Superior temporal gyrus (tissue), 1 donor: ENCODE data around the gene TNF.
A peak's percentile ranks its signal among the peaks of the same experiment; 100 is the strongest.

Experiments
- DNase-seq: peaks from one replicate; pipeline ENCODE4 v3.0.0-alpha.2; 2016; ENCODE audit errors: extremely low spot score

The TNF gene

DNA sequence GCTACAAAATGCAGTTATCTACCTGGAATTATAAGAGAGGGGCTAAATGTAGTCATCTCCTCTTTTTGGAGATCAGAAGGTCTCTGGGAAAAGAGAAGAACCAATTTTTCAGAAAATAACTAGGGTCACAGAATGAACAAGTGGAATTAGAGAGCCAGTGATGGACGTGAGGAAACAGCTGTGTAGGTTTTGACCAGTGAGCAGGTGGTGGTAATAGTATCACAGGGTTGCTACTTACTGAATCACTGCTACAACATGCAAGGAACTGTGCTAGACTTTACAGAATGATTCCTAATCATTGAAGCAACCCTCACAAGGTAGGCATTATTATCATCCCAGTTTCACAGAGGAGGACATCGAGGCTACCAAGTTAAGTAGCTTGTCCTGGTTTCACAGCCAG is 30.7 kb upstream of the TNF start:
- no peak for DNase-seq

GRCh38 chr6:31545291-31545690 is 30.1 kb upstream of the TNF start:
- no peak for DNase-seq

GRCh38 chr6:31546339-31546957 is 28.9 kb upstream of the TNF start, which contains the start of gene ATP6V1G2:
Gene ATP6V1G2, minus strand, starts transcription at chr6:31546608. Its CDS starts 49 bp downstream, at chr6:31546559.
- peak; percentile 93 for DNase-seq

GRCh38 chr6:31546958-31547726 is 28.2 kb upstream of the TNF start, which contains the start of gene NFKBIL1:
Gene NFKBIL1, plus strand, starts transcription at chr6:31547608. Its CDS starts 87 bp downstream, at chr6:31547695.
- peak; percentile 98 for DNase-seq

DNA sequence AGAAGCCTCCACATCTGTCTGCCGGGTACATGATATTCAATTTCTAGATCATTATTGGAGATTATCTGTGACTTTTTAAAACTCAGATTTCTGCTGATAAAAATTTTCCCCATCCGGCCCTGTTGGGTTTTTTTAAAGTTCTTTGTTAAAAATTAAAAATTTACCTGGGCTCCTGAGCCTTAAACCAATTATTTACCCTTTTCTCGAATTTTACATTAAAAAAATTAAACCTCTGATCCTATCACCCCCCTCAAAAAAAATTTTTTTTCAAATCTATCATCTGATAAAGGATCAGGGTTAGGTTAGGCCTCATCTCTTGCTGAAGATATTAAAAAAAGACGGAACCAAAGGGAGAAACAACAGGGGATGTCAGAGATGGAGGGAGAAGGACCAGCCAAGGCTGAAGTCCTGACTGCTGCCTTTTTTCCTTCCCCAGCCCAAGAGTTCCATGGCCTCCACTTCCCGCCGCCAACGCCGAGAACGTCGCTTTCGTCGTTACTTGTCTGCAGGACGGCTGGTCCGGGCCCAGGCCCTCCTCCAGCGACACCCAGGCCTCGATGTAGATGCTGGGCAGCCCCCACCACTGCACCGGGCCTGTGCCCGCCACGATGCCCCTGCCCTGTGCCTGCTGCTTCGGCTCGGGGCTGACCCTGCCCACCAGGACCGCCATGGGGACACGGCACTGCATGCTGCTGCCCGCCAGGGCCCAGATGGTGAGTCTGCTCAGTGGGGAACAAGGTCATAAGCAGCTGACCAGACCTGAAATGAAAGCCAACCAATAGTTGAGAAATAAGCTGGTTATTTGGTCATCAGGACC is 27.4 kb upstream of the TNF start:
- no peak for DNase-seq

DNA sequence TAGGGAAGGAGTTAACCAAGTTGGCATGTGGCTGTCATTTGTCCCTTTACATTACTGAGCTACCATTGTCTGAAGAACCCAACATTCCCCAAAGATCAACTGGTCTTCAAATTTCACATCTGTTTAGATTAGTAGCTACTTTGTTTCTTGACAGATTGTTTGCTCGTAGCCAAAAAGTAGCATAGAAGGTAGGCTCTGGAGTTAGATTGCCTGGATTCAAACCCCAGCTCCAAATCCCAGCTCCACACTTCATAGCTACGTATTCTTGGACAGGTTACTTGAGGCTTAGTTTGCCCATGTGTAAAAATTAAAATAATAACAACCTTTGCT is 26.9 kb upstream of the TNF start:
- no peak for DNase-seq

- DNase-seq: peak; percentile 35
Observed at GRCh38 chr6:31551371-31551770, 24.0 kb upstream of the TNF start.

GRCh38 chr6:31556307-31556706 is 19.1 kb upstream of the TNF start:
- no peak for DNase-seq

DNA sequence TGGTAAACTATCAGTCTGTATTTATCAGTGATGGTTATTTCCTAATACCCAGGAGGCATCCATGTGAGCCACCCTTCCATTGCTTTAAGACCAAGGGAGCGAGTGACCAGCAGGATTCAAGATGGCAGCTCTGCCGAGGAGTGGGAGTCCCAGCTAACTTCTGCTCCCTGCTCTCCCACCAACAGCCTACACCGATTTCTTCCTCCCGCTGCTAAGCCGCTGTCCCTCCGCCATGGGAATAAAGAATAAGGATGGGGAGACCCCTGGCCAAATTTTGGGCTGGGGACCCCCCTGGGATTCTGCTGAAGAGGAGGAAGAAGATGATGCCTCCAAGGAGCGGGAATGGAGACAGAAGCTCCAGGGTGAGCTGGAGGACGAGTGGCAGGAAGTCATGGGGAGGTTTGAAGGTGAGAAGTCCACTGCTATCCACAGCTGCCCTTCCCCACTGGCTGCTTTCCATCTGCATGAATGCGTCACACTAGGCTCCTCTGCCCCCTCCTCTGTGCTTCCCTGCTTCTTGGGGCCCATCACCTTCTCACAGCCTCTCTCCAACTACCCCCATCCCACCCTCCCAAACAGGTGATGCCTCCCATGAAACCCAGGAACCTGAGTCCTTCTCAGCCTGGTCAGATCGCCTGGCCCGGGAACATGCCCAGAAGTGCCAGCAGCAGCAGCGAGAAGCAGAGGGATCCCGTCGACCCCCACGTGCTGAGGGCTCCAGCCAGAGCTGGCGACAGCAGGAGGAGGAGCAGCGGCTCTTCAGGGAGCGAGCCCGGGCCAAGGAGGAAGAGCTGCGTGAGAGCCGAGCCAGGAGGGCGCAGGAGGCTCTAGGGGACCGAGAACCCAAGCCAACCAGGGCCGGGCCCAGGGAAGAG is 17.7 kb upstream of the TNF start:
- no peak for DNase-seq

DNA sequence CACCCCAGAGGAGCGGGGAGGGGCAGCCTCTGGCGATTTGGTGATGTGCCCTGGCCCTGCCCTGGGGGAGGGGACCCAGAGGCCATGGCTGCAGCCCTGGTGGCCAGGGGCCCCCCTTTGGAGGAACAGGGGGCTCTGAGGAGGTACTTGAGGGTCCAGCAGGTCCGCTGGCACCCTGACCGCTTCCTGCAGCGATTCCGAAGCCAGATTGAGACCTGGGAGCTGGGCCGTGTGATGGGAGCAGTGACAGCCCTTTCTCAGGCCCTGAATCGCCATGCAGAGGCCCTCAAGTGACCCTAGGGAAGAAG is 17.1 kb upstream of the TNF start:
- DNase-seq: no peak

GRCh38 chr6:31558631-31559500 is 16.5 kb upstream of the TNF start:
- DNase-seq: peak; percentile 41

DNA sequence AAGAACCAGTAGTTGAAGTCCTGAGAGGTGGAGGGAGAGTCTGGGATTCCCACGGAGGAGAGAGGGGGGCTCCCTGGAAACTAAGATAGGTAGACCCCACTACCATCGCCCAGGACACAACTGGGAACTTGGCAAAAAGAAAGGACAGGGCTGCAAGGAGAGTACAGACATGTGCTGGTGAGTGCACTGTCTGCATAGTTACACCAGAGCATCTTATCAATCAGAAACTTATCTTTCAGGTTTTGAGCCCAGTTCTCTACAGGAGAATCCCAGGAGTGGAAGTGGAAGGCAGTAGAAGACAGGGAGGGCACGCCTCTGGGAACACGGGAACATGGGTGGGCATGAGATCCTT is 15.8 kb upstream of the TNF start:
- no peak for DNase-seq

- no peak for DNase-seq
Observed at GRCh38 chr6:31559958-31560696, 15.2 kb upstream of the TNF start.

DNA sequence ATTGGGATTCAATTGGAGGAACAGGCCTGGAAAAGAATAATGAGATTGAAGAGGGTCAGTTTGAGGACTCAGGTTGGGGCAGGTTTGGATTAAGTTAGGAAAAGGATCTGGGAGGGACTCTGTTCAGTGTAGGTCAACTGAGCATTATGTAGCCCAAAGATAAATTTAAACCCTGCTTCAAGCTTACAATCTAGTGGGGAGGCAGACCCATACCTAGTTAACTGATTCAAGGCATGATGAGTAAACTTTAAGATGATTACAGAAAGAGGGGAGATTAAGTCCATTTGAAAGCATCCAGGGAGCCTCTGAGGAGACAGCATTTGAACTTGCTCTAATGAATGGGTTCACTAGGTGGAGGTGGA is 14.7 kb upstream of the TNF start:
- DNase-seq: no peak

DNA sequence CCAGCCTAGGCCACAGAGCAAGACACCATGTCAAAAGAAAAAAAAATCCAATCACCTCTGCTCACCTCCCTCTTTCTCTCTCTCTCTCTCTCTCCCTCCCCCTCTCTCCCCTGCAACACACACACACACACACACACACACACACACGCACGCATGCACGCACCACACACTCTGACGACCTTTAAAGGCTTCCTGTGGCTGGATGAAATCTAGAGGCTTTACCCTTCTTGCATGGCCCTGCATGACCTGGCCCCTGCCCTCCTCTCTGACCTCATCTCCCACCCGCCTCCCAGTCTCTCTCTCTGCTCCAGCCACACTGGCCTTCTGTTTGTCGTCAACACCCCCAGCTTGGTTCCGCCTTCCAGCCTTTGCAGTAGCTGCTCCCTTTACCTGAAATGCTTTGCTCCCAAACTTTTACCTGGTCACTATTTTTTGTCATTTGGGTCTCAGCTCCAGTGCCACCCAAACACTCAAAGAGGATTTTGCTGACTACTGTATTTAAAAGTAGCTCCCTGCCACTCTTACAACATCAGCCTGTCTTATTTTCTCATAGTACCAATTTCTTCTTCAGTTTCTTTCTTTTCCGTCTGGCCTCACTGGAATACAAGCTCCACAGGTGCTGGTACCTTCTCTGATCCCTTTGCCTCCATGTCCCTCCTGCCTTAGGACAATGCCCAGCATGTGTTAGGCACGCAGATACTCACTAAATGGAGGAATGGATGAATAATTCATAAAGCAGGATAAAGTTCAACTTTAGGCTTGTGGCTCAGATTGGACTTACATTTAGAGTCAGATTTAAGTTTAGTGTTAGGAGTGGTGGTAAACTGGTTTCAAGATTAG is 7.6 kb upstream of the TNF start:
- no peak for DNase-seq

- DNase-seq: no peak
Observed at GRCh38 chr6:31568537-31568961, 6.8 kb upstream of the TNF start.

- DNase-seq: no peak
Observed at GRCh38 chr6:31569861-31570536, 5.4 kb upstream of the TNF start.

DNA sequence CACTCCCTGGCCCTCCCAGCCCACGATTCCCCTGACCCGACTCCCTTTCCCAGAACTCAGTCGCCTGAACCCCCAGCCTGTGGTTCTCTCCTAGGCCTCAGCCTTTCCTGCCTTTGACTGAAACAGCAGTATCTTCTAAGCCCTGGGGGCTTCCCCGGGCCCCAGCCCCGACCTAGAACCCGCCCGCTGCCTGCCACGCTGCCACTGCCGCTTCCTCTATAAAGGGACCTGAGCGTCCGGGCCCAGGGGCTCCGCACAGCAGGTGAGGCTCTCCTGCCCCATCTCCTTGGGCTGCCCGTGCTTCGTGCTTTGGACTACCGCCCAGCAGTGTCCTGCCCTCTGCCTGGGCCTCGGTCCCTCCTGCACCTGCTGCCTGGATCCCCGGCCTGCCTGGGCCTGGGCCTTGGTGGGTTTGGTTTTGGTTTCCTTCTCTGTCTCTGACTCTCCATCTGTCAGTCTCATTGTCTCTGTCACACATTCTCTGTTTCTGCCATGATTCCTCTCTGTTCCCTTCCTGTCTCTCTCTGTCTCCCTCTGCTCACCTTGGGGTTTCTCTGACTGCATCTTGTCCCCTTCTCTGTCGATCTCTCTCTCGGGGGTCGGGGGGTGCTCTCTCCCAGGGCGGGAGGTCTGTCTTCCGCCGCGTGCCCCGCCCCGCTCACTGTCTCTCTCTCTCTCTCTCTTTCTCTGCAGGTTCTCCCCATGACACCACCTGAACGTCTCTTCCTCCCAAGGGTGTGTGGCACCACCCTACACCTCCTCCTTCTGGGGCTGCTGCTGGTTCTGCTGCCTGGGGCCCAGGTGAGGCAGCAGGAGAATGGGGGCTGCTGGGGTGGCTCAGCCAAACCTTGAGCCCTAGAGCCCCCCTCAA is 3.1 kb upstream of the TNF start, which contains the start of gene LTA:
Gene LTA, plus strand, starts transcription at position 249 of the 871 bp plus-strand sequence. Its CDS starts 454 bp downstream, at position 703.
- DNase-seq: no peak
